Trophoblast cell (in vitro differentiated cells and primary cell): Measurements from ENCODE around the gene BMAL1.

Experiments used
- DNase-seq, 2 donors: peaks; one replicate each; pipeline ENCODE4 v3.0.0-alpha.2; 2016
- H2AFZ ChIP-seq: 2 replicates; pipeline ENCODE4 v1.6.1; 2013; ENCODE audit warnings: low read length, moderate library complexity, mild to moderate bottlenecking; ENCODE audit not compliant: insufficient read depth, poor library complexity
- H2AK5ac ChIP-seq: 2 replicates; pipeline ENCODE4 v1.6.1; 2013; ENCODE audit warnings: mild to moderate bottlenecking, low read length
- H2BK120ac ChIP-seq: 2 replicates; pipeline ENCODE4 v1.6.1; 2013; ENCODE audit warnings: low read length, mild to moderate bottlenecking, moderate library complexity; ENCODE audit not compliant: insufficient read depth, poor library complexity
- H2BK12ac ChIP-seq: 2 replicates; pipeline ENCODE4 v1.6.1; 2013; ENCODE audit warnings: mild to moderate bottlenecking, low read length, moderate library complexity
- H2BK5ac ChIP-seq: 2 replicates; pipeline ENCODE4 v1.6.1; 2013; ENCODE audit warnings: low read length, low read depth, moderate library complexity, mild to moderate bottlenecking; ENCODE audit not compliant: poor library complexity
- H3K14ac ChIP-seq: 2 replicates; pipeline ENCODE4 v1.6.1; 2013; ENCODE audit warnings: mild to moderate bottlenecking, low read length
- H3K18ac ChIP-seq: 2 replicates; pipeline ENCODE4 v1.6.1; 2013; ENCODE audit warnings: mild to moderate bottlenecking, low read length
- H3K23ac ChIP-seq: 2 replicates; pipeline ENCODE4 v1.6.1; 2013; ENCODE audit warnings: low read length
- H3K27ac ChIP-seq: 2 replicates; pipeline ENCODE4 v1.5.1; 2013; ENCODE audit warnings: low read depth, mild to moderate bottlenecking, inconsistent platforms, low read length, moderate library complexity
- H3K27me3 ChIP-seq: 2 replicates; pipeline ENCODE4 v1.6.1; 2013; ENCODE audit warnings: inconsistent platforms, mild to moderate bottlenecking, low read length, moderate library complexity; ENCODE audit not compliant: insufficient read depth
- H3K36me3 ChIP-seq, 2 experiments: 1 replicate in 1 of 2; 2 replicates in 1 of 2; pipeline ENCODE4 v1.6.1; 2013; ENCODE audit warnings: low read length in 2 of 2, mild to moderate bottlenecking in 2 of 2, moderate library complexity in 1 of 2; ENCODE audit not compliant: insufficient read depth in 2 of 2, control insufficient read depth in 1 of 2
- H3K4ac ChIP-seq: 2 replicates; pipeline ENCODE4 v1.6.1; 2013; ENCODE audit warnings: low read depth, mild to moderate bottlenecking, low read length, moderate library complexity
- H3K4me1 ChIP-seq, 2 experiments: 1 replicate in 1 of 2; 2 replicates in 1 of 2; pipeline ENCODE4 v1.6.1; 2013; ENCODE audit warnings: low read length in 2 of 2, mild to moderate bottlenecking in 2 of 2, moderate library complexity in 1 of 2; ENCODE audit not compliant: insufficient read depth in 2 of 2, control insufficient read depth in 1 of 2
- H3K4me2 ChIP-seq: 2 replicates; pipeline ENCODE4 v1.6.1; 2013; ENCODE audit warnings: inconsistent platforms, mild to moderate bottlenecking, low read length, moderate library complexity
- H3K4me3 ChIP-seq: 2 replicates; pipeline ENCODE4 v1.5.1; 2013; ENCODE audit warnings: mild to moderate bottlenecking, low read depth, low read length, inconsistent platforms
- H3K79me1 ChIP-seq: one replicate; pipeline ENCODE4 v1.6.1; 2013; ENCODE audit warnings: low read length
- H3K79me2 ChIP-seq: 2 replicates; pipeline ENCODE4 v1.6.1; 2013; ENCODE audit warnings: low read length, mild to moderate bottlenecking; ENCODE audit not compliant: control insufficient read depth, insufficient read depth, poor library complexity
- H3K9ac ChIP-seq: 2 replicates; pipeline ENCODE4 v1.6.1; 2013; ENCODE audit warnings: mild to moderate bottlenecking, low read length
- H3K9me3 ChIP-seq: 2 replicates; pipeline ENCODE4 v1.6.1; 2013; ENCODE audit warnings: low read depth, mild to moderate bottlenecking, control low read depth, inconsistent platforms, low read length; ENCODE audit not compliant: insufficient read depth
- H4K12ac ChIP-seq: 2 replicates; pipeline ENCODE4 v1.6.1; 2013; ENCODE audit warnings: low read depth, mild to moderate bottlenecking, low read length, moderate library complexity
- H4K8ac ChIP-seq: 2 replicates; pipeline ENCODE4 v1.6.1; 2013; ENCODE audit warnings: low read depth, mild to moderate bottlenecking, low read length, moderate library complexity
- H4K91ac ChIP-seq: one replicate; pipeline ENCODE4 v1.6.1; 2013; ENCODE audit warnings: low read depth, mild to moderate bottlenecking, low read length, moderate library complexity
- WGBS: extraction: QIAGEN DNeasy Blood & Tissue Kit; methylation state at CpG from one replicate; pipeline ENCODE4 v1.1.7; 2013; ENCODE audit warnings: missing lambda C conversion rate; ENCODE audit not compliant: insufficient read length, insufficient coverage; ENCODE audit errors: extremely low coverage; 5-methylcytosine and 5-hydroxymethylcytosine counted together

The BMAL1 gene

DNA sequence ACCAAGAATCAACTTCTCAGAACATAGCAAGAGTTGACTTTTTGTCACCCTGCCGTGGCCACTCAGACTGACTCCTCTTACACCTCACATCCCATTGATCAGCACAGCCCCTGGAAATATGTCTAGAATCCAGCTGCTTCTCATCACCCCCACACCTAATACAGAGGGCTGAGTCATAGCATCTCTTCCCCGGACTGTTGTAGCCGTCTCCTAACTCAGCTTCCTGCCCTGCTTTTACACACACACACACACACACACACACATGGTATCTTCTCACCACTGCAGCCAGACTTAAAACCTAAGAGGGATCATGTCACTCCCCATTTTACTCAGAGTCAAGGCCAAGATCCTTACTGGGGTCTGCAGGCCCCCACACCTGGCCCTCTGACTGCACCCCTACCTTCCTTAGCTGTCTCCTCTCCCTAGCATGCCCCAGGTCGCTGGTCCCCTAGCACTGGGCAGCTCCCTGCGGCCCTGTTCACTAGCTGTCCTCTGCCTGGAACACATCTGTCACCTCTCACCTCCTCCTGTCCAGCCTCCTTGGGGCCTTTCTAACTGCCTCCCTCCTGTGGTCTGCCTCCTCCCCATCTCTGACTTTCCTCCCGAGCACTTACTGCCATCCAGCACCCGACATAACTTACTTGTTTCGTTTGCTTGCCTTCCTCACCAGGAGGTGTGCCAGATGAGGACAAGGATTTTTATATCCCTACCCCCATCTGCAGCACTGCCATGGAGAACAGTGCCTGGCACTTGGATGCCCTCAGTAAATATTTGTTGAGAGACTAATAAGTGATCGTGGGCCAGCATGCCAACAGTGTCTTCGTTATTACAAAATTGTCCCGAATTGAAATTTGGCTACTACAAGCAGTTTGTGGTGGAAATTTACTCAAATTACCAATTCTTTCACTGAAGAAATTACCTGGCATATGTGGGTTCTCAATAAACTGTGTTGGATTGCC is 61.9 kb downstream of the BMAL1 start:
- Histone ChIP-seq H3K23ac (no peak overlapping the region), H2AFZ (no peak overlapping the region), H3K79me2 (peaks cover 2% of the 10 kb centered on the region), H3K36me3 (no peaks in the 10 kb centered on the region), H2BK5ac (peak overlapping the region; percentile 1), H3K18ac (peak overlapping the region; percentile 8), H3K9me3 (no peaks in the 10 kb centered on the region), H3K27me3 (no peaks in the 10 kb centered on the region), H3K4me3 (no peak overlapping the region), H3K4ac (no peak overlapping the region), H3K79me1 (peaks cover 17% of the 10 kb centered on the region), H2BK120ac (peak overlapping the region; percentile 44), H3K27ac (peak overlapping the region; percentile 44), H2BK12ac (peak overlapping the region; percentile 70), H2AK5ac (peak overlapping the region; percentile 45), H3K4me1 (peaks cover 20 to 29% of the 10 kb centered on the region in 2 experiments), H4K12ac (no peak overlapping the region), H3K4me2 (peak overlapping the region; percentile 2), H3K14ac (peak overlapping the region; percentile 49), H4K8ac (peak overlapping the region; percentile 3), H4K91ac (peak overlapping the region; percentile 78), H3K9ac (no peak overlapping the region)
- no peak for DNase-seq
- WGBS: no CpG with 5 or more reads among the region's 11 CpGs

- Histone ChIP-seq H3K27ac (no peak overlapping the region), H3K36me3 (no peaks in the 10 kb centered on the region), H2AK5ac (peak overlapping the region; percentile 40), H3K9ac (no peak overlapping the region), H3K23ac (no peak overlapping the region), H3K4me1 (peaks cover 20 to 29% of the 10 kb centered on the region in 2 experiments), H3K4me3 (no peak overlapping the region), H3K9me3 (no peaks in the 10 kb centered on the region), H3K79me1 (peaks cover 17% of the 10 kb centered on the region), H4K91ac (peak overlapping the region; percentile 30), H3K4ac (no peak overlapping the region), H3K14ac (peak overlapping the region; percentile 20), H3K27me3 (no peaks in the 10 kb centered on the region), H2BK5ac (no peak overlapping the region), H2BK120ac (peak overlapping the region; percentile 2), H3K79me2 (peaks cover 2% of the 10 kb centered on the region), H3K4me2 (no peak overlapping the region), H3K18ac (peak overlapping the region; percentile 4), H4K8ac (no peak overlapping the region), H2BK12ac (peak overlapping the region; percentile 28), H4K12ac (no peak overlapping the region), H2AFZ (no peak overlapping the region)
- WGBS: no CpG with 5 or more reads among the region's 5 CpGs
- DNase-seq: no peak
Measured at GRCh38 chr11:13341026-13341425, 63.4 kb downstream of the BMAL1 start.

- no peaks in the 10 kb centered on the region for H3K27me3 ChIP-seq
- H4K91ac ChIP-seq: no peak overlapping the region
- no peak overlapping the region for H3K14ac ChIP-seq
- H3K4ac ChIP-seq: no peak overlapping the region
- no peak overlapping the region for H3K4me3 ChIP-seq
- no peak overlapping the region for H2BK5ac ChIP-seq
- H2AFZ ChIP-seq: no peak overlapping the region
- no peak for DNase-seq
- peak overlapping the region; percentile 56 for H2BK12ac ChIP-seq
- H3K79me2 ChIP-seq: peaks cover 2% of the 10 kb centered on the region
- H2BK120ac ChIP-seq: no peak overlapping the region
- H3K36me3 ChIP-seq: no peaks in the 10 kb centered on the region
- H3K79me1 ChIP-seq: peaks cover 17% of the 10 kb centered on the region
- no CpG with 5 or more reads among the region's 4 CpGs for WGBS
- no peak overlapping the region for H4K8ac ChIP-seq
- H3K9ac ChIP-seq: no peak overlapping the region
- no peak overlapping the region for H3K4me2 ChIP-seq
- H3K23ac ChIP-seq: no peak overlapping the region
- H3K18ac ChIP-seq: no peak overlapping the region
- H3K9me3 ChIP-seq: no peaks in the 10 kb centered on the region
- peaks cover 20 to 29% of the 10 kb centered on the region in 2 experiments for H3K4me1 ChIP-seq
- H4K12ac ChIP-seq: no peak overlapping the region
- H2AK5ac ChIP-seq: no peak overlapping the region
- no peak overlapping the region for H3K27ac ChIP-seq
Measured at GRCh38 chr11:13343067-13343466, 65.5 kb downstream of the BMAL1 start.

DNA sequence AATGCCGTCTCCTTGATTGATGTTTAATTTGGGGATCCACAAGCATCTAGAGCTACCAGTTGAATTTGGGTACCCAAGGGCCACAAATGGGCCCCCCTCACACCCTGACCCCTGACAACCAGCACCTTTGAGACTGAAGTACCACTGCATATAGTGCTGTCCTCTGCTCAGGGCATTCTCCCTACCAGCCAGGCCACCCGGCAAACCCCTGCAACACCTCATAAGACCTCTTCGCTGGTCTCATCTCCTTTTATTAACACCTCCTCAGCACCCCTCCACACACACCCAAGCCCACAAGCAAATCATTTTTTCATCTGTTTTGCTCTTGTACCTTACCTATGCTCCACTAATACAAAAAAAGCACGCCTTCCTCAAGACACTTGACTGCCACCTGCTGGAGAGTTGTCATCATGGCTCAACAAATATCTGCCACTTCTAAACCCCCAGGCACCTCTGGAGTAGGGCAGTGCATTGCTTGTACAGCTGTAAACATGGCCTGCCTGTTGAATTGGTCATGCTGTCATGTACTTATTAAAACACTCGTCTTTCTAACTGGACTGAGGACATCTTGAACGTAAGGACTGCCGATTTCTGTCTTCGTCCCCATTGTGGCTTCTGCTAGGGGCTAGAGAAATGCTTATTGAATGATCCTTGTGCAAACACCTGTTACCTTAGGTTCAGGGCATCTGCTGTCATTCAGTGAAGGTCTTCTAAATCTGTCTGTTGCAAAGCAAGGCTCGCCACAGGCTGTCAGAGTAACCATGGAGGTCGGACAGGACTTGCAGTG is 66.5 kb downstream of the BMAL1 start:
- Histone ChIP-seq H2AFZ (no peak overlapping the region), H3K4ac (no peak overlapping the region), H4K91ac (no peak overlapping the region), H2AK5ac (no peak overlapping the region), H3K36me3 (no peaks in the 10 kb centered on the region), H3K79me1 (peaks cover 11% of the 10 kb centered on the region), H3K27ac (no peak overlapping the region), H3K4me2 (no peak overlapping the region), H3K4me1 (peaks cover 15 to 21% of the 10 kb centered on the region in 2 experiments), H4K12ac (no peak overlapping the region), H3K9me3 (no peaks in the 10 kb centered on the region), H3K4me3 (no peak overlapping the region), H2BK5ac (no peak overlapping the region), H2BK12ac (peak overlapping the region; percentile 18), H2BK120ac (no peak overlapping the region), H4K8ac (no peak overlapping the region), H3K23ac (no peak overlapping the region), H3K9ac (no peak overlapping the region), H3K18ac (no peak overlapping the region), H3K27me3 (no peaks in the 10 kb centered on the region), H3K79me2 (no peaks in the 10 kb centered on the region), H3K14ac (no peak overlapping the region)
- WGBS: no CpG with 5 or more reads among the region's 10 CpGs
- peak; percentile 64 to 88 for DNase-seq
